Right atrium auricular region (tissue), 2 donors: Measurements from ENCODE around the gene IGF2R. TPM values are rescaled to one million over a fixed set of nuclear protein-coding genes. Genes with fewer than 3 reads are reported as not detected.

Experiments
- DNase-seq: peaks from one replicate; pipeline ENCODE4 v3.0.0-alpha.2; 2019; ENCODE audit warnings: low spot score
- H3K27ac ChIP-seq, 2 donors: fragments of 200-600 bp; sonication (generic); 1 replicate in 1 of 2; 2 replicates in 1 of 2; pipeline ENCODE4 v1.5.1; 2016 to 2019
- H3K27me3 ChIP-seq, 2 donors: fragments of 200-600 bp; sonication (generic); one replicate each; pipeline versions ENCODE4 v1.5.1 to v1.6.0; 2017 to 2019
- H3K36me3 ChIP-seq: fragments of 200-600 bp; sonication (generic); one replicate; pipeline ENCODE4 v1.5.1; 2016
- H3K4me1 ChIP-seq, 2 donors: fragments of 200-600 bp; sonication (generic); one replicate each; pipeline versions ENCODE4 v1.5.1 to v1.6.0; 2017 to 2019
- H3K4me3 ChIP-seq, 2 donors: fragments of 200-600 bp; sonication (generic); 1 replicate in 1 of 2; 2 replicates in 1 of 2; pipeline ENCODE4 v1.5.1; 2017 to 2019; ENCODE audit warnings: mild to moderate bottlenecking in 1 of 2, moderate library complexity in 1 of 2
- H3K9me3 ChIP-seq, 2 donors: fragments of 200-600 bp; sonication (generic); one replicate each; pipeline ENCODE4 v1.5.1; 2019
- total RNA-seq, 2 donors: library from RNA; depleted of rRNA; stranded (reverse); fragments of >200 nt; gene quantifications; one replicate each; pipeline ENCODE4 v1.1.0, GENCODE V29; 2016
- TF ChIP-seq, protein P1 (sequence below), 2 donors: fragments of 200-600 bp; sonication (generic); IDR thresholded peaks; one replicate each; pipeline ENCODE4 v1.5.1; 2019; ENCODE audit warnings: antibody characterized with exemption in 2 of 2

IGF2R gene
- total RNA-seq, 2 donors from 2014 or later = 47.9 to 48.9 TPM

DNA sequence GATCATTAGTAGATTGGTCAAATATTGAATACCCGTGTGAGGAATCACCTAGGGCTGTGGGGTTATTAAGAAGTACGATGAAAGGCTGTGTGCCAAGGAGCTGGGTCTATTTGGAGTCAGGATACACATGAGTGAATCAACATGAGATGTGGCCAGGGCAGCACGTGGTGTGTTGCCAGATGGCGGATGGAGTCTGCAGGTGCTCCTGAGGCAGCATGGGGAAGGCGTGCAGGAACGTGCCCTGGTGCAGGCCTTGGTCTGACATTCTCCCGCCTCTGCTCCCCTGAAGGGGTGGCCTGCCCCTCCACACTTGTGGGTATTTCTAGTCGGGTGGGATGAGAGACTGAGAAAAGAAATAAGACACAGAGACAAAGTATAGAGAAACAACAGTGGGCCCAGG lies 113.7 kb downstream of the IGF2R start:
- Histone ChIP-seq H3K4me1 (no peaks in the 10 kb centered on the region), H3K4me3 (no peak overlapping the region), H3K9me3 (no peaks in the 10 kb centered on the region), H3K36me3 (peaks cover 79% of the 10 kb centered on the region), H3K27me3 (no peaks in the 10 kb centered on the region), H3K27ac (no peak overlapping the region)
- TF ChIP-seq, protein P1, sequence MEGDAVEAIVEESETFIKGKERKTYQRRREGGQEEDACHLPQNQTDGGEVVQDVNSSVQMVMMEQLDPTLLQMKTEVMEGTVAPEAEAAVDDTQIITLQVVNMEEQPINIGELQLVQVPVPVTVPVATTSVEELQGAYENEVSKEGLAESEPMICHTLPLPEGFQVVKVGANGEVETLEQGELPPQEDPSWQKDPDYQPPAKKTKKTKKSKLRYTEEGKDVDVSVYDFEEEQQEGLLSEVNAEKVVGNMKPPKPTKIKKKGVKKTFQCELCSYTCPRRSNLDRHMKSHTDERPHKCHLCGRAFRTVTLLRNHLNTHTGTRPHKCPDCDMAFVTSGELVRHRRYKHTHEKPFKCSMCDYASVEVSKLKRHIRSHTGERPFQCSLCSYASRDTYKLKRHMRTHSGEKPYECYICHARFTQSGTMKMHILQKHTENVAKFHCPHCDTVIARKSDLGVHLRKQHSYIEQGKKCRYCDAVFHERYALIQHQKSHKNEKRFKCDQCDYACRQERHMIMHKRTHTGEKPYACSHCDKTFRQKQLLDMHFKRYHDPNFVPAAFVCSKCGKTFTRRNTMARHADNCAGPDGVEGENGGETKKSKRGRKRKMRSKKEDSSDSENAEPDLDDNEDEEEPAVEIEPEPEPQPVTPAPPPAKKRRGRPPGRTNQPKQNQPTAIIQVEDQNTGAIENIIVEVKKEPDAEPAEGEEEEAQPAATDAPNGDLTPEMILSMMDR (IDR thresholded peaks at IDR 0.05) = no peak
- DNase-seq = no peak

DNA sequence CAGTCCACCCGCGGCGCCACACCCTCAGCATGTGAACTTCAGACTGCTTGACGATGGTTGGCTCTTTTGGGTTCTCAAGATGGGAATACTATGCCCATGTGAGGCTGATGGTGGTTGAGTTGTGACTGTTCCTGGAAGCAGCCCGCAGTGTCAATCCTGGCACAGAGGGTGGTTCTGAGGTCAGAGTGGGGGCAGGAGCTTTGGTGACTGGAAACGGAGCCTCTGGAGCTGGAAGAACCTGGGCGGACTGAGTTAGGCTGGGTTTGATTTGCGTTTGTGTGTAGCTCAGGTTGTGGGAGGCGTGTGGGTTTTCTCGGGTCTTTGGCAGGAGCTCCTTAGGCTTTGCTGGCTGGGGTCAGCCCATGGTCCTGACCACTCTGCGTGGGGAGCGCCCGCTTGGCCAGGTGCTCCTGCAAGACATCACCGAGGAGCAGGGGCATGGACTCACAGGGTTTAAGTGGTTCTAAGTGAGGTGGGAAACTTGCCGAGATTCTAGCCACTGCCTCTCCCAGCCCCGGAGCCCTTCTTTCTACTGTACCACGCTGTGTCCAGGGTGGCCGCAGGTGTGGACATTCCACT lies 115.4 kb downstream of the IGF2R start:
- no peak for DNase-seq
- H3K36me3 ChIP-seq = peaks cover 70% of the 10 kb centered on the region
- no peaks in the 10 kb centered on the region for H3K27me3 ChIP-seq
- H3K4me3 ChIP-seq = no peak overlapping the region
- no peaks in the 10 kb centered on the region for H3K4me1 ChIP-seq
- TF ChIP-seq, protein P1 (IDR thresholded peaks at IDR 0.05) = no peak
- H3K9me3 ChIP-seq = no peaks in the 10 kb centered on the region
- H3K27ac ChIP-seq = no peak overlapping the region

DNA sequence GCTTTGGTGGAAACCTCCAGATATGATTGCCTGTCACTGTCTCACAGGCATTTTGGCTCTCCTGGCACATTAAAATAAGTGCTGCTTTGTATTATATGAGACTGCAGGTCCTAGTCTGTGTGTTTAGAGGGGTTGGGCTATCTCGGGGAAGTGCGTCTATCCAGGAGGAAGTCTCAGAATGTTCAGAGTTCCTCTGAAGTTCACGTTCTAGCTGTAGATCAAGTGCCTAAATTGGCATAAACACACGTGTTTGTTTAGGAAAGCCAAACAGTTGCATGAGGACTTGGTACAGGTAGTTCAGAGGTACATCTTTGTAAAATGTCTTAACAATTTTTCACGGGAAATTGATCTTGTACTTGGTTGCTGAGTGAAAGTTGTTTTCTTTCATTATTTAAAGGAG lies 116.3 kb downstream of the IGF2R start:
- Histone ChIP-seq H3K27me3 (no peaks in the 10 kb centered on the region), H3K4me3 (no peak overlapping the region), H3K27ac (no peak overlapping the region), H3K4me1 (no peaks in the 10 kb centered on the region), H3K36me3 (peaks cover 70% of the 10 kb centered on the region), H3K9me3 (no peaks in the 10 kb centered on the region)
- TF ChIP-seq, protein P1 (IDR thresholded peaks at IDR 0.05) = no peak
- no peak for DNase-seq

DNA sequence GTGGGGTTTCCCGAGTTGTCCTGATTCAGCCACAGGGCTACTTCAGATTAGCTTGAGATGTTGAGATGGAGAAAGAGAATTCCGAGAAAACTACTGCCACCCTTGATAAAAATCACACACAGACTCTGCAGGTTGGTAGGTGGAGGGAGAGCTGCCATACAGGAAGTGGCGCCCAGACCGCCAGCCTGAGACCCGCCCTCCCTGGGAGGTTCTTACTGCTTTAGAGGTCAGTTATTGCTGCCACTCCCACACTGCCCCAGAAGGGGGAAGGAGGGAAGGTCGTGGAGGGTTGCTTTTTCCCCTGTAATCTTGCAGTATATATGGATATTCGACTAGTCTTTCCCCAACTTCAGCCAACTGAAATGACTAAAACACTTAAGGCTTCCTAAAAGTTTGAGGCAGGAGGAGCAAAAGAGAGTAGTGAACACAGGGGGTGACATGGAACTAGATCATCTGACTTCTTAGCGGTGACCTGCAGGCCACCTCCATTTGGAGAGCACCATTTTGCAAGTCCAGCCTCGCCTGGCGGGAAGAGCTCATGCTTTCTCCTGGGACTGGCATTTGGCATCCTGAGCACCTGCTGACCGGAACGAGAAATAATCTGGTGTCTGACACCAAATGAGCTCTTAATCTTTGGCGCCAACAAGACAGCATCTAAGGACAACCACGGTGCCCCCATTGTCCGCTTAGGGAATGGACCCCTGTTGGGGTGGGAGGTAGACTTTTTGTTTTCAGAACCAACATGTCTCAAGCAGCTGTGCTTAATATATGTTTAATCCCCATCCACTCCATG lies 117.0 kb downstream of the IGF2R start:
- TF ChIP-seq, protein P1 (IDR thresholded peaks at IDR 0.05) = no peak
- no peak for DNase-seq
- Histone ChIP-seq H3K27ac (no peak overlapping the region), H3K36me3 (peaks cover 70% of the 10 kb centered on the region), H3K27me3 (no peaks in the 10 kb centered on the region), H3K4me3 (no peak overlapping the region), H3K4me1 (no peaks in the 10 kb centered on the region), H3K9me3 (no peaks in the 10 kb centered on the region)

DNA sequence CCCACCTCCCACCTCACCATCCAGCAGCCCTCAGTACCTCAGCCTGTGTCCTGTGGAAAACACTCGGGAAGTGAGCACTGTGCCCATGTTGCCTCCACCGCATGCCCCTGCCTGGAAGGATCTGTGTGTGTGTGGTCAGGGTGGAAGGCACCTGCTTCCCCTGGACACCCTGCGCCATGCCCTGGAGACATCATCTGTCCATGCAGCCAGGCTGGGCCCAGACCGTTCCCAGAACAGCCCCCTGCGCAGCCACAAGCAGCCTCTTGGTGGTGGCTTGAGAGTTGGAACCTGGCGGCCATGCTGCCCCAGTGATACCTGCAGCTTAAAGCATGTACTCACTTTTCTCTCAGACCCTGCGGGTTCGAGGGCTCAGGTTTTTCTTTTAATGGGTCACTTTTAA lies 117.9 kb downstream of the IGF2R start:
- no peak for DNase-seq

More for the DNA sequence above, 117.9 kb downstream of the IGF2R start:
- TF ChIP-seq, protein P1 (IDR thresholded peaks at IDR 0.05) = no peak
- no peaks in the 10 kb centered on the region for H3K27me3 ChIP-seq
- peaks cover 71% of the 10 kb centered on the region for H3K36me3 ChIP-seq
- no peak overlapping the region for H3K27ac ChIP-seq
- H3K9me3 ChIP-seq = no peaks in the 10 kb centered on the region
- H3K4me3 ChIP-seq = no peak overlapping the region
- H3K4me1 ChIP-seq = no peaks in the 10 kb centered on the region
